GM19372 (cell line): Measurements from ENCODE around the gene ULK3.

ENCODE experiments used
- ATAC-seq: cut with Tn5 transposase; IDR thresholded peaks from one replicate; pipeline ENCODE4 v1.9.1; 2021; ENCODE audit warnings: mild to moderate bottlenecking, low read depth, moderate library complexity; ENCODE audit not compliant: unreplicated experiment

Gene ULK3

GRCh38 chr15:74843445-74843828 is 481 bp upstream of the ULK3 start:
- no peak for ATAC-seq

DNA sequence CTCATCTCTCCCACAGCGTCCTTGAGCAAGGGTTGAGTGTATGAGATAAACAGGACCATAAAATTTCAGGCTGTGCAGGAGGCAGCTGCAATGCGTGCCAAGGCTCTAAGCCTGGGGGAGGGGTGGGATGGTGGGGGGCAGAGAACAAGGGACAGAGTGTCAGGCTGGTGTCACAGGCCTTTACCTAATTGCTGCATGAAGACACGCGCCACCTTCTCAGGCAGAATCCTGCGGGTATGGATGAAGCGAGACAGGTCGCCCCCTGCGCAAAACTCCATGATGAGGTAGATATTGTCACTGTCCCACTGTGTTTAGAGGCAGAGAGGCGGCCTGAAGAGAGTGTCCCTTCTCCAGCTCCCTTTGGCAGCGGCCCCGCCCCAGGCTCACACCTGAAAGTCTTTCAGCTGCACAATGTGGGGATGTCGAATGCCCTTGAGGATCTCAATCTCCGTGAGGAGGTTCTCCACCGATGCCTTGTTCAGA is 1.0 kb downstream of the ULK3 start:
- no peak for ATAC-seq

DNA sequence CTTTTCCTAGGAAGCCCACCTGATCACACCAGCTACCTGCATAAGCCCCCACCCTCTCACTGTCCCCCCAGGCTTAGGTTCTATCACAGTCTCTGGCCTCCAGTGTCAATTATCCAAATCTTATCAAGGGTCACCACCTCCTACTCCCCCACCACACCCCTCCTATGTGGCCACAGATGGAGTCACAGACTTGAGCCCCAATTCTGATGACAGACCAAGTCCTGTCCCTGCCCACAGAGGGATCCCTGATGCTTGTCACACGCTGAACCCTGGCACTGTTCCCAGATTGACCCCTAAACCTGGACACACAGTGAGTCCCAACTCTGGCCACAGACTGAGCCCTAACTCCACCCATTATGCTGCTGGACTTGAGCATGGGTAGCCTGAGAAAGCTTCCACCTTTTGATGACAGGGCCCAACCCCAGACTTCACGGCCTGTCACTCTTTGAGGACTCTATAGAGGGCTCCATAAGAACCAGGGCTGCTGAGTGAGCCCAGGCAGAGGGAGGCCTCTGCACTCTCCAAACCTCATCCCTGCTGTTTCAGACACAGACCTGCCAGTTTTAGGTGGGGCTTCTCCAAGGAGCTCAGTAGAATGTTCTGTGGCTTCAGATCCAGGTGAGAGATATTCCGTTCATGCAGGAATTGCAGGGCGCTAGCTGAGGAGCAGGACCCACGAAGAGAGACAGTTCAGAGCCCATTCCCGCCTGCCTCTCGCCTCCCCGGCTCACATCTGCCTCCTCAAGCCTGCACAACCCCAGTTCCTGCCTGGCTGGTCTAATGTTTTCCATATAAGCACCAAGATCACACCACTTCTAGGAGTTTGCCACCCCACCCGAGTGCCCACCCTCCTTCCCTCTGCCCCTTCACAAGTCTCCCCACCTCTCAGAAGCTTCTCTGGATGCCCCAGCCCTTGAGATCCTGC is 1.8 kb downstream of the ULK3 start:
- no peak for ATAC-seq

DNA sequence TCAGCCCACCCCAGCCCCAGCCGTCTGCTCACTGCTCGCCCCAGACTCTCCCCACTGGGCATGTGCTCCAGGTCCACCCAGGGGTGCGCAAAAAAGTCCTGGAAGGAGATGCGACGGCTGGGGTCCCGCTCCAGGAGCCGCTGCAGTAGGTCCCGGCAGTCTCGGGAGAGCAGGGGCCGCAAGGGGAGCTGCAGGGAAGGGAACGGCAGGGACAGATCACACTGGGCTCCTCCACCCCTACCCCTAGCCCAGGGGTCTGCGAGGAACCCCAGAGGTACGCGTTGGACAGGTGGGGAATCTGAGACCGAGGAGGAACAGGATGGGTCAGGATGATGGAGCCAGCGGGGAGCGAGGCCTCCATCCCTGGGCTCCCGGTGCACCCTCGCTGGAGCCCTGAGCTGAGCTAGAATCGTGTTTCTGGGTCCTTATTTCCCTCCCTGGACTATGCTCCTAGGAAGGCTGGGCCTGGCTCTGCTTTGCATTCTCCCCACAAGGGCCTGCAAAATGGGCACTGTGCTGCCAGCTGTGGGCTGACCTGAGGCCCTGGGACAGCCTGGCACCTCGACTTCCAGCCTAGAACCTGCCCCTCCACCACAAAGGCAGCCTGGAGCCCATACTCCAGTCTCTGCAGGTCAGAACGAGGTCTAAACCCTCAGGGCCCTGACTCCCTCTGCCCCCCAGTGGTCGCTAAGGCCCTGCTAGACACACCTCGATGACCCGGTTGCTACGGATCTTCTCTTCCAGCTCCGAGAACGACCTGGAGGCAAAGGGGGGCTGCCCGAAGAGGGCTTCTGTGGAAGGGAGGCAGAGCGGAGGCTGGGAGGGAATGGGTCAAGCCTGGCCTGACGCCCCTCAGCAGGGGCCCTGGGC is 3.2 kb downstream of the ULK3 start:
- no peak for ATAC-seq

- no peak for ATAC-seq
Observed at GRCh38 chr15:74838746-74839525, 4.0 kb downstream of the ULK3 start.

GRCh38 chr15:74838137-74838516 is 4.8 kb downstream of the ULK3 start:
- no peak for ATAC-seq

DNA sequence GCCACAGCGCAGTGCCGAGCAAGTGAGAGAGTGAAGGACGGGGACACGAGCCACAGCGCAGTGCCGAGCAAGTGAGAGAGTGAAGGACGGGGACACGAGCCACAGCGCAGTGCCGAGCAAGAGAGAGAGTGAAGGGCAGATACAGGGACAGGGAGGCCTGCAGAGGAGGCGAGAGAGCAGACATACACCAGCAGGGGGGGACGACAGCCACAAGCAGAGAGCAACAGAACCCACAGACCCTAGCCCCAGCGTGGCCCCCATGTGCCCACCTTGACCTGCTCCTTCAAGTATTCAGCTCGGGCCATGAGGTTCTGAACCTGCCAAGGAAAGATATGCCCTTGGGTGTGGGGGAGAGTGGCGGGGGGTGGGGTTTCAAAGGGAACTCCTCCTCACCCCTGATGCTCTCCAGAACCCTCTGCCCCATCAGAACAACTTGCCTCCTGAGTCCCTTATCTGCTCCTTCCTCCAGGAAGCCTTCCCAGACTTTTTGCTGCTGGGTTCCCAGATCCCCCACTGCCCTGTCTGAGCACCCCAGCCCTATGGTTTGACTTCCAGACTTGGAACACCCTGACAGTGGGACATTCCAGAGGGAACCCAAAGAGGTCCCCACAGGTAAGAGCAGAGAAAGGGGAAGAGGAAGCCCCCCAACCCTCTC is 5.3 kb downstream of the ULK3 start:
- no peak for ATAC-seq

- no peak for ATAC-seq
Observed at GRCh38 chr15:74836846-74837245, 6.1 kb downstream of the ULK3 start.

DNA sequence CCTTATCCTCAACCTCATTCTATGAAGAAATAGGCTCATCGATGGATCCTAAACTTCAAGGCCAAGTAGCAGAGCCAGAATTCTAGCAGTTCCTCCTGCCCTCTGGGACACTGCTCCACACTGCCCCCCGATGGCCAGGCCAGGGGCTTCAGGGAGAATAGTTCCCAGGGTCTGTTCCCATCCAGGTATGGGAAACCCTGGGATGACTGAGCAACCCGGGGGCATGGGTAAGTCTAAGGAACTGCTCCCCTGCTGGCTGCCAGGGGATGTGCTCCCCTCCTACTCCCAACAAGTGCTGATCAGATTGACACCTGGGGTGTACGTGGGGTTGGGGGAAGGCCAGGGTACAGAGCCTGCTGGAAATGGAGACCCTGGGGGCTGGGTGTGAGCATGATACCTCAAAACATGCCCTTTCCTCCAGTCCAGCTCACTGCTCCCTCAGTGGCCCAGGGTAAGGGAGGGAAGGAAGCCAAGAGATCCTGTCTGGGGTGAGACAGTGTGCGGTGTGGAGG is 7.6 kb downstream of the ULK3 start:
- no peak for ATAC-seq

DNA sequence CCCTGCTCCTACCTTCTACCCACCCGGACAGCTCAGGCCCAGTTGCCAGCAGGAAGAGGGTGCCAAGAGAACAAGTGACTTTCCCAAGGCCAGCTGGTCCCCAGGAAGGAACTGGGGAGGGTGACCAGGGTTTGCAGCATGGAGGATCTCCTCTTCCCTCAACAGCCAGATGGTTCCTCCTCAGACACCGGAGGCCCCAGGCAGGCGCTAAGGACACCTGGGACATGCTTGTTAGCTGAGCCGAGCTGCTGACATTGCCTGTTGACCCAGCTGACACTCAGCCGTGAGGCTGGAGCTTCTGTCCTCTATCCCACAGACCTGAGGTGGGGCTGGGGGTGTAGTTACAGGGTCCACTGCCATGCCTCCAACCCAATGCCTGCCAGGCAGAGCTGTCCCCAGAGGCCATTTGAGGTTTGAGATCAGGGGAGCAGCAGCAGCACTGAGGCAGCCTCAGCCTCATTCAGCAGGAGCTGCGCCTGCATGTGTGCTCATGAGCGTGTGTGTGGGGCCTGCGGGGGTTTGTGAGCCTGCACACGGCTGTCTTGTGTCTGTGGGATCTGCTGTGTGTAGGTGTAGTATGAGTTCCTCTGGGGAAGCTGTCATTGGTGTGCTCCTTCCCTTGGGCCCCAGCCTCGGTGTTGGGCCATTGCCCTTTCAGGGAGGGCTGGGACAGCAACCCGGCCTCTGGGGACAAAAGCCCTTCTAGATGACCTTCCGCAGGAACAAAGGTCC is 9.4 kb downstream of the ULK3 start:
- no peak for ATAC-seq

DNA sequence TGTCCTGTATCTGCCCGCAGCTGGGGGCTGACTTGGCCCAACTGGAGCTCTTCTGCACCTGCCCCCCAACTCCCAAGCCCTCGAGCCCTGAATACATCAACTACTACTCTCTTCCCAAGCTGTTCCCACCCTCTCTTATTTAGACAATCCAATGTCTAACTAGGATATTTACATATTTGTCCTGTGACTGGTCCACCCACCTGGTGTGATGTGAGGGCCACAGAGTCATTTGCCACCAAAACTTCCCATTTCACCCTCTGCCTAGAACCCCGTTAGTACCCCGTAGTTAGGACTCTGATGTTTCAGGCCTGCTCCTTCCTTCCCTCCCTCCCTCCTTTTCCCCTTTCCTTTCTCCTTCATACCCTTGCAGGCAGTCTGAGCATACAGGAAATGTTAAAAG is 10.1 kb downstream of the ULK3 start:
- ATAC-seq = no peak

DNA sequence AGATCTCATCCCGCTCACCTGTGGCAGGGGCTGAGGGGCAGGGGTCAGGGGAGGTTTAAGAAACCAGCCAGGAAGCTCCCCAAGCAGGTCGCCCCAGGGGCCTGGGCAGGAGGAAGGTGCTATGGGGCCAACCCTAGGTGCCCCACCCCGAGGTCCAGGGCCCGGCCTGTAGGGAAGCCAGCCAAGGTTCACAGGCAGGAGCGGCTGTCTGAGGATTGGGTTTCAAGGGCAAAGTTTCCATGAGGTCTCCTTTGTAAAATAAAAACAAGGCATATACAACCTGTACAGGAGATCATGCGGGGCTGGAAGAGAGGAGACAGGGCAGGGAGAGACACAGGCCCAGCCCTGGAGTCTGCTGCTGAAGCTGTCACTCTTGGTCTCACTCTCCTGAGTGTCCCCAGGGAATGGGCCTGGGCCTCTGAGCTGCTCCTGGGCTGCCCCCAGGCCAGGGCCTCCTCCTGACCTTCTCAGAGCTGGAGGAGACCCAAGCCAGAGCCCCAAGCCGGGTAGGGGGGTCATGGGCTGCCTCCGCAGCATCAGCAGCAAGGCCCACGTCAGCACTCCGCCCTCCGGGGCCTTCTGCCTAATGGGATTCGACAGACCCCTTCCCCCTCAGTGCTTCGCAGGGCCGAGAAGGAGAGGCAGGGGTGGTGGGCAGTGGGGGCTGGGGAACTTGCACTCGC is 11.0 kb downstream of the ULK3 start:
- no peak for ATAC-seq

GRCh38 chr15:74830868-74831267 is 12.1 kb downstream of the ULK3 start:
- ATAC-seq = no peak

GRCh38 chr15:74829991-74830390 is 13.0 kb downstream of the ULK3 start:
- ATAC-seq = no peak

GRCh38 chr15:74829486-74829885 is 13.5 kb downstream of the ULK3 start:
- no peak for ATAC-seq

DNA sequence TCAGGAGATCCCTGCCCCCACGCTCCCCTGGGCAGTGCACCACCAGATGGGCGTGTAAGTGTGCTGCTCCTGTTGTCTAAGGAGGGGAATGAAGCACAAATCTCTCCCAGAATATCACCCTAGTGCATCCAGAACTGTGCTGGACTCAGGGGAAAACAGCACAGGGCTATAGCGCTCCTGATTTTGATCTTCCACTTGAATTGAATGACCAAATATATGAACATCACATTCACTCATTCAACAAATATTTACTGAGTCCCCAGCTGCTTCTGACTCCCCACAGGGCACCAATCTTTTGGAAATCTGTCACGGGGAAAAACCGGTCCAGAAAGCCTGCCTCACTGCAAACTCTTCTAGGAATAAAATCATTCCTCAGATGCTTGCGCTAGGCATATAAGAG is 14.1 kb downstream of the ULK3 start:
- no peak for ATAC-seq

DNA sequence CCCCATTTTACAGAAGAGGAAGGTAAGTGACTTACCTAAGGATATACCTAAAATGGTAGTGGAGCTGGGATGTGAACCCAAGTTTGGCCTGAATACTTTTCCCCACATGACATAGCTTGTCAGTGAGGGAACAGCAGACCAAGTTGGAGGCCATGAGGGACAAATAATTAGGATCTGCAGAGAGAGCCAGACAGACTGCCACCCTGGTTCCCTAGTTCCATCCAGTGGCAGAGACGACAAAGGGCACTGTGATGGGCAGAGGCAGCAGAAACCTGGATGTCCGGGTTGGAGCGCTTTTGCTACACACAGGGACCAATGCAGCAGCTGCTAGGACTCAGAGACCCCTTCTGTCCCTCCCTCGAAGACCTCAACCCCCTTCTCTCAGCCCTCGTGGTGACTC is 15.3 kb downstream of the ULK3 start:
- ATAC-seq = no peak

- no peak for ATAC-seq
Observed at GRCh38 chr15:74826921-74827320, 16.0 kb downstream of the ULK3 start.

GRCh38 chr15:74826364-74826819 is 16.6 kb downstream of the ULK3 start, which contains the start of gene CPLX3:
CPLX3 (plus strand) TSS chr15:74826627; CDS start chr15:74826704, 77 bp downstream.
- no peak for ATAC-seq
